ENCODE data around the gene AP5Z1. TPM values are rescaled to one million over a fixed set of nuclear protein-coding genes. Genes with fewer than 3 reads are reported as not detected.

AP5Z1 gene
- total RNA-seq, 4 donors from 2014 or later: 12.9 to 40.2 (median 14.6) TPM

DNA sequence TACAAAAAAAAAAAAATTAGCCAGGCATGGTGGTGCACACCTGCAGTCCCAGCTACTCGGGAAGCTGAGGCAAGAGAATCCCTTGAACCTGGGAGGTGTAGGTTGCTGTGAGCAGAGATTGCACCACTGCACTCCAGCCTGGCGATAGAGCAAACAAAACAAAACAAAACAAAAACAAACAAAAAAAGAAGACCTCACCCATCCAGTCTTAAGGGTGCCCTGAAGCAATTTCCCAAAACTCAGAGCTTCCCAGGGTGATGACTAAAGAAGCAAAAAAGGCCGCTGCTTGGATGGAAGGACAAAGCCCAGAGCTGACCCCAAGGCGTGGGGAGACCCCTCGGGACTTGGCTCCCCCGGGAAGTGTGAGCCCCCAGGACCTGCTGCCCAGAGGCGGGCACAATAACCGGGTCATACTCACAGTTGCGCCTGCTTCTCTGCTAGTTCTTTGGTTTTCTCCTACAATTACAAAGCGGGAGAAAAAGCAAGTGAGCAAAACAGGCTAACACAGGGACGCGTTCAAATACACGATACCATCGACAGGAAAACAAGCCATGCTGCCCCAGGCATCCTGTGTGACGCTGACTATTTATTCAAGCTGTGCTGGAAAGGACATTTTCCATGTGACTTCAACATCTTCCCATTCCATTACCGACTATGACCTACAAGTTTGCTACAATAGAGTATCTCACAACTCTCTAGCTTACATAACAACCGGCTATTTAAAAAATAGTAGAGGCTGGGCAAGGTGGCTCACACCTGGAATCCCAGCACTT lies 56.5 kb downstream of the AP5Z1 start:
- Histone ChIP-seq H3K27me3 (no peaks in the 10 kb centered on the region), H3K4me3 (no peak overlapping the region), H3K9me3 (no peaks in the 10 kb centered on the region), H3K27ac (no peak overlapping the region), H3K4me1 (no peaks in the 10 kb centered on the region), H3K36me3 (no peaks in the 10 kb centered on the region)
- intact Hi-C loops (cut with DNase I; ENCODE audit: low total_unique reads): no loop called here
- DNase-seq: no peak
- TF ChIP-seq POLR2A (IDR thresholded peaks at IDR 0.05): no peak
- TF ChIP-seq, protein P1, sequence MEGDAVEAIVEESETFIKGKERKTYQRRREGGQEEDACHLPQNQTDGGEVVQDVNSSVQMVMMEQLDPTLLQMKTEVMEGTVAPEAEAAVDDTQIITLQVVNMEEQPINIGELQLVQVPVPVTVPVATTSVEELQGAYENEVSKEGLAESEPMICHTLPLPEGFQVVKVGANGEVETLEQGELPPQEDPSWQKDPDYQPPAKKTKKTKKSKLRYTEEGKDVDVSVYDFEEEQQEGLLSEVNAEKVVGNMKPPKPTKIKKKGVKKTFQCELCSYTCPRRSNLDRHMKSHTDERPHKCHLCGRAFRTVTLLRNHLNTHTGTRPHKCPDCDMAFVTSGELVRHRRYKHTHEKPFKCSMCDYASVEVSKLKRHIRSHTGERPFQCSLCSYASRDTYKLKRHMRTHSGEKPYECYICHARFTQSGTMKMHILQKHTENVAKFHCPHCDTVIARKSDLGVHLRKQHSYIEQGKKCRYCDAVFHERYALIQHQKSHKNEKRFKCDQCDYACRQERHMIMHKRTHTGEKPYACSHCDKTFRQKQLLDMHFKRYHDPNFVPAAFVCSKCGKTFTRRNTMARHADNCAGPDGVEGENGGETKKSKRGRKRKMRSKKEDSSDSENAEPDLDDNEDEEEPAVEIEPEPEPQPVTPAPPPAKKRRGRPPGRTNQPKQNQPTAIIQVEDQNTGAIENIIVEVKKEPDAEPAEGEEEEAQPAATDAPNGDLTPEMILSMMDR (IDR thresholded peaks at IDR 0.05): no peak

DNA sequence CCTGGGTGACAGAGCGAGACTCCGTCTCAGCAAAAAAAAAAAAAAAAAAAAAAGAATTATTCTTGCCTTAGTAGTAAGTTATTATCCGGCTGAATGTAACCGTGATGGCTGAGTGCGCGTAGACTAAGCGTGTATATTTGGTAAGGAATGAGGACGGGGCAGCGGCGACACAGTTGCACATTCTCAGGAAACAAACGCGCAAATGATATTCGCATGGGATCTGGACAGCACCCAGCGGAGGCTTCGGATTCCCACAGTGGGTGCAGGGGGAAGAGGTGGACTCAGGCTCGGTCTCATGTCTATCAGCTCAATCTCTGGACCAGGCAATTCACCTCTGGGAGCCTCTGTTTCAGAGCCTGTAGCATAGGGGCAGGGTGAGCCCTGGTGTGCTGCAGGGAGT lies 57.3 kb downstream of the AP5Z1 start:
- Histone ChIP-seq H3K27ac (no peak overlapping the region), H3K36me3 (no peaks in the 10 kb centered on the region), H3K4me3 (no peak overlapping the region), H3K27me3 (no peaks in the 10 kb centered on the region), H3K9me3 (no peaks in the 10 kb centered on the region), H3K4me1 (no peaks in the 10 kb centered on the region)
- DNase-seq: no peak
- intact Hi-C loops (cut with DNase I; ENCODE audit: low total_unique reads): no loop called here
- TF ChIP-seq, protein P1 (IDR thresholded peaks at IDR 0.05): no peak
- no peak for TF ChIP-seq POLR2A (IDR thresholded peaks at IDR 0.05)

DNA sequence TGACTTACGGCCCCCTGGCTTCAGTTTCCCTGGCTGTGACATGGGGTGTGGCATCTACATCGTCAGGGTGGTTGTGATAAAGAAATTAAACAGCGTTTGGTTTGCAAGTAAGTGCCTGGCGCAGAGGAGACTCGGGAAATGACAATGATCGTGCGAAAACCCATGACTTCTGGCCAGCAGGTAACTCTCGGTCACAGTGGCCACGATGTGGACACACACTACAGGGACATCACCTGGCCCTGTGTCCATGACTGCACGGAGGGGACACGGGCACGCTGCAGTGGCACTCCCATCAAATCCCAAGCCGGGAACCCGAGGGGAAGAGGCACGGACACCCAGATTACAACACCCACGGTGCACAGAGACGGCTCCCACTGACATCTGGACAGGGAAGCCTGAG lies 57.8 kb downstream of the AP5Z1 start:
- TF ChIP-seq POLR2A (IDR thresholded peaks at IDR 0.05): no peak
- TF ChIP-seq, protein P1 (IDR thresholded peaks at IDR 0.05): no peak
- Histone ChIP-seq H3K27me3 (no peaks in the 10 kb centered on the region), H3K9me3 (no peaks in the 10 kb centered on the region), H3K4me1 (no peaks in the 10 kb centered on the region), H3K4me3 (no peak overlapping the region), H3K36me3 (no peaks in the 10 kb centered on the region), H3K27ac (no peak overlapping the region)
- peak in 1 of 2 donors; percentile 2 for DNase-seq
- intact Hi-C loops (cut with DNase I; ENCODE audit: low total_unique reads): no loop called here

DNA sequence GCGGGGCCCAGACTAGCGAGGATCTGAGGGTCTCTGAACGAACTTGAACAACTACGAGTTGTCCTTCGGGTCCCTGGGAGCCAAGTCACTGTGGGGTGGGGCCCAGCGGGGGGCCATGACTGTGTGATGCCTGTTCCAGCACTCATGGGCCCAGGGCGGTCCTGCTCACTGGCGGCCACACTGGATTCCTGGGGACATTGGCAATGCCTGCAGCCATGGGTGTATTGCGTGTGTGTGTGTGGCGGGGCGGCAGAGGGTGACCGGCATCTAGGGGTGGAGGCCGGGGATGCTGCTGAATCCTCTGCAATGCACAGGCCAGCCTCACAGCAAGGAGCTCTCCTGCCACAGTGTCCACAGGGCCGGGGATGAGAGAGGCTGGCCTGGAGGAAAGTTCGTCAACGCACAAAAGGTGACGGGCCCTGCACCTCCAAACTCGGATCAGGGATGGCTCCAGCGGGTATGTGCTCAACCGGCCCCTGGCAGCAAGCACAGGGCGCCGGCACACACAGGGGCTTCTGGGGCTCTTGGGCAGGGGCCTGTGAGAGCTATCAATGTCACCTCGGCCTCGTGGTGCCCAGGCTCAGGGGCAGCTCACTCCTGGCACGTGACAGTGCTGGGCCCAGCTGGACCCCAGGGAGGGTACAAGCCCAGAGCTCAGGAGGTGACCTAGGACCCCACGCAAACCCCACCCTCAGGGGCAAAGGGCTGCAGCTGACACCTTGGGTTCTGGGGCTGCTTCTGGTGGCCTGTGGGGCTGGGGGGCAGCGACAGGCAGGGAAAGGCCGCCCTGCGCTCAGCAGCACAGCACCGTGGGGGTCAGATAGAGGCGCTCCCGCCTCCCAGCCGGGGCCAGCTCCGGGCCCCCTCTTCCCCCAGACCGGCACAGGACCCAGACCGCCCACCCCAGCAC lies 58.5 kb downstream of the AP5Z1 start:
- H3K9me3 ChIP-seq: no peaks in the 10 kb centered on the region
- no peaks in the 10 kb centered on the region for H3K27me3 ChIP-seq
- H3K27ac ChIP-seq: no peak overlapping the region
- H3K4me1 ChIP-seq: no peaks in the 10 kb centered on the region
- no peaks in the 10 kb centered on the region for H3K36me3 ChIP-seq
- DNase-seq: no peak
- TF ChIP-seq, protein P1 (IDR thresholded peaks at IDR 0.05): no peak
- no peak for TF ChIP-seq POLR2A (IDR thresholded peaks at IDR 0.05)
- no peak overlapping the region for H3K4me3 ChIP-seq
- intact Hi-C loops (cut with DNase I; ENCODE audit: low total_unique reads): no loop called here

All from uterus (tissue), 4 donors.